Fibroblast of lung (primary cell): ENCODE results near the gene HELB. TPM values are rescaled to one million over a fixed set of nuclear protein-coding genes. Genes with fewer than 3 reads are reported as not detected.

Experiments used
- DNase-seq, 2 donors: peaks; one replicate each; pipeline versions ENCODE4 v3.0.0 to v3.0.0-alpha.2; 2010; ENCODE audit warnings: low read depth in 2 of 2
- H2AFZ ChIP-seq: 2 replicates; pipeline ENCODE4 v1.5.1; 2012; ENCODE audit warnings: low read length, control low read depth, inconsistent platforms
- H3K27ac ChIP-seq: 2 replicates; pipeline ENCODE4 v1.5.1; 2011; ENCODE audit warnings: low read length, control low read depth; ENCODE audit not compliant: insufficient read depth
- H3K27me3 ChIP-seq: 2 replicates; pipeline ENCODE4 v1.5.1; 2011; ENCODE audit warnings: mild to moderate bottlenecking, low read length; ENCODE audit not compliant: control insufficient read depth, insufficient read depth
- H3K36me3 ChIP-seq: 2 replicates; pipeline ENCODE4 v1.5.1; 2011; ENCODE audit warnings: low read length; ENCODE audit not compliant: control insufficient read depth, insufficient read depth
- H3K4me1 ChIP-seq: 2 replicates; pipeline ENCODE4 v1.5.1; 2011; ENCODE audit warnings: low read length; ENCODE audit not compliant: control insufficient read depth, insufficient read depth; ENCODE audit errors: extremely low read depth
- H3K4me2 ChIP-seq: 2 replicates; pipeline ENCODE4 v1.5.1; 2011; ENCODE audit warnings: low read length, control low read depth; ENCODE audit not compliant: insufficient read depth; ENCODE audit errors: extremely low read depth
- H3K4me3 ChIP-seq, 4 experiments: fragments of 200-600 bp in 1 of 4; sonication (generic) in 1 of 4; replicated peaks in 1 of 4; 2 replicates each; pipeline ENCODE4 v1.5.1; 2011 to 2016; ENCODE audit warnings: low read length in 4 of 4, low read depth in 3 of 4, mild to moderate bottlenecking in 3 of 4, control low read depth in 2 of 4, inconsistent platforms in 1 of 4, mixed read lengths in 1 of 4; ENCODE audit not compliant: insufficient read depth in 1 of 4; ENCODE audit errors: control extremely low read depth in 1 of 4
- H3K79me2 ChIP-seq: 2 replicates; pipeline ENCODE4 v1.5.1; 2012; ENCODE audit warnings: mild to moderate bottlenecking, low read length, inconsistent platforms; ENCODE audit not compliant: control insufficient read depth, insufficient read depth
- H3K9ac ChIP-seq: 2 replicates; pipeline ENCODE4 v1.5.1; 2011; ENCODE audit warnings: mild to moderate bottlenecking, low read length, control low read depth; ENCODE audit not compliant: insufficient read depth
- H3K9me3 ChIP-seq: 2 replicates; pipeline ENCODE4 v1.5.1; 2012; ENCODE audit warnings: low read depth, low read length; ENCODE audit not compliant: control insufficient read depth, insufficient read depth
- H4K20me1 ChIP-seq: 2 replicates; pipeline ENCODE4 v1.5.1; 2011; ENCODE audit warnings: low read length; ENCODE audit not compliant: control insufficient read depth, insufficient read depth; ENCODE audit errors: extremely low read depth
- CTCF ChIP-seq, 2 donors: IDR thresholded peaks in 1 of 2; conservative IDR thresholded peaks in 1 of 2; 1 replicate in 1 of 2; 2 replicates in 1 of 2; pipeline ENCODE4 v1.5.1; 2011 to 2012; ENCODE audit warnings: low read length in 2 of 2, control low read depth in 1 of 2, inconsistent platforms in 1 of 2, low read depth in 1 of 2, mild to moderate bottlenecking in 1 of 2
- EZH2 ChIP-seq: IDR thresholded peaks from 2 replicates; pipeline ENCODE4 v1.5.1; 2012; ENCODE audit warnings: low read length, control low read depth, mild to moderate bottlenecking; ENCODE audit errors: missing control alignments
- polyA plus RNA-seq, 2 donors: library from polyadenylated mRNA; depleted of rRNA in 1 of 2; stranded (reverse) in 1 of 2; unstranded in 1 of 2; fragments of >200 nt; gene quantifications; 2 replicates each; pipeline ENCODE4 v1.2.1, GENCODE V29; 2011 to 2012; ENCODE audit warnings: missing spikeins in 1 of 2
- total RNA-seq: library from RNA; depleted of rRNA; stranded (reverse); fragments of >200 nt; gene quantifications from 2 replicates; pipeline ENCODE4 v1.2.1, GENCODE V29; 2014

The HELB gene
- total and polyA plus RNA-seq, 2 donors (not counting 1 experiment from before 2014, with no cell fraction given) = 1.2 to 3.1 TPM

- Histone ChIP-seq H4K20me1 (no peaks in the 10 kb centered on the region), H3K27me3 (peaks cover 5% of the 10 kb centered on the region), H3K79me2 (no peaks in the 10 kb centered on the region), H3K9ac (no peak overlapping the region), H2AFZ (no peak overlapping the region), H3K9me3 (no peaks in the 10 kb centered on the region), H3K36me3 (no peaks in the 10 kb centered on the region), H3K27ac (no peak overlapping the region), H3K4me1 (no peaks in the 10 kb centered on the region), H3K4me2 (no peak overlapping the region), H3K4me3 (no peak overlapping the region)
- no peak for DNase-seq
- TF ChIP-seq CTCF (conservative IDR thresholded peaks at IDR 0.05 in 1 of 2, IDR thresholded peaks at IDR 0.05 in 1 of 2; ENCODE audit: low read depth in 1 of 2, low read length in 2 of 2) (no peak), EZH2 (no peak)
Observed at GRCh38 chr12:66287275-66287674, 15.0 kb upstream of the HELB start.

- no peak for TF ChIP-seq EZH2
- no peak for TF ChIP-seq CTCF (conservative IDR thresholded peaks at IDR 0.05 in 1 of 2, IDR thresholded peaks at IDR 0.05 in 1 of 2; ENCODE audit: low read depth in 1 of 2, low read length in 2 of 2)
- Histone ChIP-seq H3K36me3 (no peaks in the 10 kb centered on the region), H3K27ac (no peak overlapping the region), H3K4me3 (no peak overlapping the region), H3K4me2 (no peak overlapping the region), H3K9me3 (no peaks in the 10 kb centered on the region), H3K27me3 (peaks cover 6% of the 10 kb centered on the region), H4K20me1 (no peaks in the 10 kb centered on the region), H3K4me1 (no peaks in the 10 kb centered on the region), H2AFZ (no peak overlapping the region), H3K79me2 (no peaks in the 10 kb centered on the region), H3K9ac (no peak overlapping the region)
- DNase-seq = no peak
Observed at GRCh38 chr12:66288121-66288520, 14.2 kb upstream of the HELB start.

- Histone ChIP-seq H2AFZ (no peak overlapping the region), H3K9ac (no peak overlapping the region), H3K4me2 (no peak overlapping the region), H4K20me1 (no peaks in the 10 kb centered on the region), H3K27me3 (peaks cover 3% of the 10 kb centered on the region), H3K4me1 (no peaks in the 10 kb centered on the region), H3K9me3 (no peaks in the 10 kb centered on the region), H3K79me2 (no peaks in the 10 kb centered on the region), H3K4me3 (no peak overlapping the region), H3K27ac (no peak overlapping the region), H3K36me3 (no peaks in the 10 kb centered on the region)
- DNase-seq = no peak
- no peak for TF ChIP-seq CTCF (conservative IDR thresholded peaks at IDR 0.05 in 1 of 2, IDR thresholded peaks at IDR 0.05 in 1 of 2; ENCODE audit: low read depth in 1 of 2, low read length in 2 of 2)
- TF ChIP-seq EZH2 = no peak
Observed at GRCh38 chr12:66289485-66289884, 12.8 kb upstream of the HELB start.
